ENCODE results near the gene IL17RE. TPM values are rescaled to one million over a fixed set of nuclear protein-coding genes. Genes with fewer than 3 reads are reported as not detected.

IL17RE gene
- total RNA-seq, 1 experiment from 2014 or later, result 2.3 TPM

- BruUV-seq (replicated peaks), result no TSS peak
- Histone ChIP-seq H3K27ac (ENCODE audit: low read depth, low read length, poor library complexity, severe bottlenecking) (no peak overlapping the region), H3K9me3 (ENCODE audit: low read depth, low read length, poor library complexity, severe bottlenecking) (no peaks in the 10 kb centered on the region), H3K4me3 (ENCODE audit: low read depth, low read length, poor library complexity, severe bottlenecking) (no peak overlapping the region), H3K27me3 (replicated peaks; ENCODE audit: insufficient read depth, low read depth, low read length, poor library complexity) (no peaks in the 10 kb centered on the region), H3K36me3 (ENCODE audit: insufficient read depth, low read length, poor library complexity, severe bottlenecking) (no peaks in the 10 kb centered on the region), H3K4me1 (ENCODE audit: insufficient read depth, low read length, poor library complexity, severe bottlenecking) (no peaks in the 10 kb centered on the region)
- TF ChIP-seq EZH2 (IDR thresholded peaks at IDR 0.05; ENCODE audit: borderline replicate concordance, low read depth, low read length, poor library complexity, severe bottlenecking), result no peak
- TF ChIP-seq, protein P1, sequence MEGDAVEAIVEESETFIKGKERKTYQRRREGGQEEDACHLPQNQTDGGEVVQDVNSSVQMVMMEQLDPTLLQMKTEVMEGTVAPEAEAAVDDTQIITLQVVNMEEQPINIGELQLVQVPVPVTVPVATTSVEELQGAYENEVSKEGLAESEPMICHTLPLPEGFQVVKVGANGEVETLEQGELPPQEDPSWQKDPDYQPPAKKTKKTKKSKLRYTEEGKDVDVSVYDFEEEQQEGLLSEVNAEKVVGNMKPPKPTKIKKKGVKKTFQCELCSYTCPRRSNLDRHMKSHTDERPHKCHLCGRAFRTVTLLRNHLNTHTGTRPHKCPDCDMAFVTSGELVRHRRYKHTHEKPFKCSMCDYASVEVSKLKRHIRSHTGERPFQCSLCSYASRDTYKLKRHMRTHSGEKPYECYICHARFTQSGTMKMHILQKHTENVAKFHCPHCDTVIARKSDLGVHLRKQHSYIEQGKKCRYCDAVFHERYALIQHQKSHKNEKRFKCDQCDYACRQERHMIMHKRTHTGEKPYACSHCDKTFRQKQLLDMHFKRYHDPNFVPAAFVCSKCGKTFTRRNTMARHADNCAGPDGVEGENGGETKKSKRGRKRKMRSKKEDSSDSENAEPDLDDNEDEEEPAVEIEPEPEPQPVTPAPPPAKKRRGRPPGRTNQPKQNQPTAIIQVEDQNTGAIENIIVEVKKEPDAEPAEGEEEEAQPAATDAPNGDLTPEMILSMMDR (conservative IDR thresholded peaks at IDR 0.05; ENCODE audit: low read depth, low read length), result no peak
- DNase-seq (ENCODE audit: low spot score), result no peak
- intact Hi-C loops (cut with micrococcal nuclease; ENCODE audit: unreplicated experiment), result no loop called here
- POLR2A ChIA-PET (ENCODE audit: low non-redundant PET), result no interaction called here
- CTCF ChIA-PET, result interaction anchor here (0.5 kb wide), 1 partner anchor 167 kb away, joined by 10 read pairs; no protein-coding TSS in a partner anchor
Observed at GRCh38 chr3:9881441-9881840, 21.2 kb upstream of the IL17RE start.

GRCh38 chr3:9883706-9884554, 18.7 kb upstream of the IL17RE start:
- TF ChIP-seq EZH2 (IDR thresholded peaks at IDR 0.05; ENCODE audit: borderline replicate concordance, low read depth, low read length, poor library complexity, severe bottlenecking), result no peak
- TF ChIP-seq, protein P1 (conservative IDR thresholded peaks at IDR 0.05; ENCODE audit: low read depth, low read length), result no peak
- Histone ChIP-seq H3K27me3 (replicated peaks; ENCODE audit: insufficient read depth, low read depth, low read length, poor library complexity) (no peaks in the 10 kb centered on the region), H3K27ac (ENCODE audit: low read depth, low read length, poor library complexity, severe bottlenecking) (no peak overlapping the region), H3K9me3 (ENCODE audit: low read depth, low read length, poor library complexity, severe bottlenecking) (no peaks in the 10 kb centered on the region), H3K4me1 (ENCODE audit: insufficient read depth, low read length, poor library complexity, severe bottlenecking) (no peaks in the 10 kb centered on the region), H3K4me3 (ENCODE audit: low read depth, low read length, poor library complexity, severe bottlenecking) (no peak overlapping the region), H3K36me3 (ENCODE audit: insufficient read depth, low read length, poor library complexity, severe bottlenecking) (no peaks in the 10 kb centered on the region)
- no TSS peak for BruUV-seq (replicated peaks)
- DNase-seq (ENCODE audit: low spot score), result no peak
- intact Hi-C loops (cut with micrococcal nuclease; ENCODE audit: unreplicated experiment), result no loop called here
- POLR2A ChIA-PET (ENCODE audit: low non-redundant PET), result no interaction called here
- CTCF ChIA-PET, result no interaction called here

GRCh38 chr3:9884555-9885165, 18.0 kb upstream of the IL17RE start:
- intact Hi-C loops (cut with micrococcal nuclease; ENCODE audit: unreplicated experiment), result no loop called here
- no peak overlapping the region for H3K4me3 ChIP-seq (ENCODE audit: low read depth, low read length, poor library complexity, severe bottlenecking)
- H3K36me3 ChIP-seq (ENCODE audit: insufficient read depth, low read length, poor library complexity, severe bottlenecking), result no peaks in the 10 kb centered on the region
- H3K27ac ChIP-seq (ENCODE audit: low read depth, low read length, poor library complexity, severe bottlenecking), result no peak overlapping the region
- BruUV-seq (replicated peaks), result no TSS peak
- POLR2A ChIA-PET (ENCODE audit: low non-redundant PET), result no interaction called here
- CTCF ChIA-PET, result no interaction called here
- no peak for TF ChIP-seq EZH2 (IDR thresholded peaks at IDR 0.05; ENCODE audit: borderline replicate concordance, low read depth, low read length, poor library complexity, severe bottlenecking)
- TF ChIP-seq, protein P1 (conservative IDR thresholded peaks at IDR 0.05; ENCODE audit: low read depth, low read length), result no peak
- no peak for DNase-seq (ENCODE audit: low spot score)
- H3K9me3 ChIP-seq (ENCODE audit: low read depth, low read length, poor library complexity, severe bottlenecking), result no peaks in the 10 kb centered on the region
- H3K27me3 ChIP-seq (replicated peaks; ENCODE audit: insufficient read depth, low read depth, low read length, poor library complexity), result no peaks in the 10 kb centered on the region
- no peaks in the 10 kb centered on the region for H3K4me1 ChIP-seq (ENCODE audit: insufficient read depth, low read length, poor library complexity, severe bottlenecking)
